Hematopoietic multipotent progenitor cell treated with erythropoietin and hydrocortisone succinate and interleukin-3 and kit ligand, for 8 days (in vitro differentiated cells): Measurements from ENCODE around the gene COPA.

Source experiments
- DNase-seq: peaks from one replicate; pipeline ENCODE4 v3.0.0-alpha.2; 2015

COPA gene

DNA sequence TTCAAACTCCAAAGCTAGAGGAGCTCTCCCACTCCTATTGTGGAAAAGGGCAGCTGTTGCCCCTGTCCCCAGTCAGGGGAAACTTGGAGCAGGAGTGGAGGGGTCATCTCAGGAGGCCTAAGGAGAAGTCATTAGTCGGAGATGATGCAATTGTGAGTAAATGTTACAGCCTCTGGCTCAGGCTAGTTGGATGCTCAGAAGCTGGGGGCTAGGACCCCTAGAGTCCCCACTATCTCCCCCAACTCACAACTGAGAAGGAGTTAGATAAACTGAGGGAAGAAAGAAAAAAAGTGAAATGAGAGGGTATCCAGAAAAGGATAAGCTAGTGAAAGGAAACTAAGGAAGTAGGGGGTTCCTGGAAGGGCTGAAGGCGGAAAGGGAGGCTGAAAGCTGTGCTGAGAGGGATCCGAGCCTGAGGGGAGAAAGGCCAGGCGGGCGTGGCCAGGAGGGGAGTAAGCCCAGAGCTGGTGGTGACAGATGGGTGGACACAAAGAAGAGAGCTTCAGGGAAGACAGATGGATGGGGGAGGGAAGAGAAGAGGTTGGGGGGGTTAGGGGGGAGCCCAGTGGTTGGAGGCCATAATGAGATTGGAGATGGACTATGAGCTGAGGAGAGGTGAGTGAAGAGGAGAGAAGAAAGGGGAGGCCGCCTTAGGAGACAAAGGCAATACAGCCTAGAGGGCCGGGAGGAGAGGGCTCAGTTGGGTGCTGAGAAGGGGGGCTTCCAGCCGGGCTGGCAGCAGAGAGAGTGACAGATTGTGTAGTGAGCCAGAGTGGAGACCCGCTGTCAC is 19.3 kb upstream of the COPA start:
- DNase-seq, result no peak

DNA sequence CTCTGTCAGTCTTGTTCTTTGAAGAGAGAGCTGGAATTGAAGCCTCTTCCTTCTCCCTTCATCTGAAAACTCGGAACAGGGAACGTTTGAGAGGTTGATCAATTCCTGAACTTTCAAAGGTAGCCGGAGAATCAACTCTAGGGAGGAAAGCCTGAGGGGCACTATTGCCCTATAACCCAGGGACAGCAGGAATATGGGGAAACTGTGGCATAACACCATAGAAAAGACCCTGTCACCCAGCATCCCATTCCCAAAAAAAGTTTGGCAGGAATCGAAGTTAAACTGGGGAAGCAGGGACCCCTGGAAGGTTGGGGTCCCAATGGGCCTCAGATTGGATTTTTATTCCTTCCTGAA is 18.7 kb upstream of the COPA start:
- no peak for DNase-seq

DNA sequence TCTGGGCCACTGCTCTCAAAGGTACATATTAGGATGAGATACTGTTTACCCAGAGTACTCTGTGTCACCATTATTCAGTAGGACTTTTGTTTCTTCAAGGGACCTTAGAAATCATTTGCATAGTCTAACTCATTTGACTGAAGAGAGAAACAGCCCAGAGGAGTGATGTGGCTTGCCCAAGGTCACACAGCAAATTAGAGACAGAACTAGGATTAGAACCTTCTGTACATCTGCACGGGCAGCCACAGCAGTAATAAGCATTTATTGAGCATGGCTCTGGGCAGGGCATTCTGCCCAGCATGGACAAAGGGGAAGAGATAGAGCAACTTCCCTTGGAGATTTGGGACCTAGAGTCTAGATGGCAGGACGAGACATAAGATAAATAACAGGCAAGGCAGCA is 18.1 kb upstream of the COPA start:
- no peak for DNase-seq

DNA sequence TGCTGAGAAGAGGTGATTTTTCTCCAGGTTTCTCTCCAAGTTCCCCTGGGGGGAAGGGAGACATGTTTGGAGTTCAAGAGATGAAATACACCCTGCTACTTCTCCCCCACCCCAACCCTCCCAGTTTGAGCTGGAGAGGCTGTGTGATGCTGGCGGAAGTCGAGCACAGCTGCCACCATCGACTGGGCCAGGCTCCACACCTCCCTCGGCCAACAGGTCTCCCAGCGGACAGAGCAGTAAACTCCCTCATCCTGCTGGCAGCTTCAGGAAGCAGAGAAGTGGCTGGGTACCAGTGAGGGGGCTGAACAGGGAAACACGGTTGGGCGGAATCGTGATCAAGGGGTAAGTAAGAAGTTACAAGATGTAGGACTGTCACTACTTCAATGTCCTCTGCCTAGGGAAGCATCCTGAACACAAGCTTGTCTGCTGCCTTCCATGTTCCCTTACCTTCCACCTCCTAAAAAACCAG is 17.2 kb upstream of the COPA start:
- DNase-seq, result no peak

DNA sequence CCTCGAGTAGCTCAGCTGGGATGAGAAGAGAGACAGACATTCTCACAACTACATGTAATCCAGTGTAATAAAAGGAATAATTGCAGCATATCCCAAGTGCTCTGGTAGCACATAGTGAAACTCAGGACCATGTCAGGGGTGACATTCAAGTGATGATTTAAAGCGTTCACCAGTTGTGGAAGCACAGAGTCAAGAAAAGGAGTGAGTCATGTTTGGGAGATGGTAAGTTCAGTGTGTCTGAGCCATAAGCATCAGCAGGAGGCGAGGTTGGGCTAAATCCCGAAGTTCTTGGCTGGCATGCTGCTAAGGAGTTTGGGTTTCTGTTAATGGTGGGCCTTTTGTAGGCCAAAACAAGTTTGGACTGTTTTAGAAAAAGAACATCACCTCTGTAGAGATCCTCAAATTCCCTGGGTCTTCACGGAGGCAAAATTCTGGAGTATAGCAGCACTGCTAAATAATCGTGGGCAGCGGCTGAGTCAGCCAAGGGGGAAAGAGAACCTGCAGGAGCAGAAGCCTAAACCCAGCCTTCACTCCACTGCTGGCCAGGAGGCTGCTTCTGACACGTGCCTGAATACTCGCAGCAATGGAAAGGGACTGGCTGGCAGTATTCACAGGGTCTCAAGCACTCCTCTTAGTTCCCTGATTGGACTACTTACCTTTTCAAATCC is 16.6 kb upstream of the COPA start:
- DNase-seq, result no peak

DNA sequence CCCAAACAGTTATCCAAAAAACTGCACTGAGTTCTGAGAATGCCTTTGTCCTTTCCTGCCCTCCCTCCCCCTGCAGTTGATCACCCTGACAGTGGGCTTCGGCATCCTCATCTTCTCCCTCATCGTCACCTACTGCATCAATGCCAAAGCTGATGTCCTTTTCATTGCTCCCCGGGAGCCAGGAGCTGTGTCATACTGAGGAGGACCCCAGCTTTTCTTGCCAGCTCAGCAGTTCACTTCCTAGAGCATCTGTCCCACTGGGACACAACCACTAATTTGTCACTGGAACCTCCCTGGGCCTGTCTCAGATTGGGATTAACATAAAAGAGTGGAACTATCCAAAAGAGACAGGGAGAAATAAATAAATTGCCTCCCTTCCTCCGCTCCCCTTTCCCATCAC is 15.0 kb upstream of the COPA start:
- no peak for DNase-seq

DNA sequence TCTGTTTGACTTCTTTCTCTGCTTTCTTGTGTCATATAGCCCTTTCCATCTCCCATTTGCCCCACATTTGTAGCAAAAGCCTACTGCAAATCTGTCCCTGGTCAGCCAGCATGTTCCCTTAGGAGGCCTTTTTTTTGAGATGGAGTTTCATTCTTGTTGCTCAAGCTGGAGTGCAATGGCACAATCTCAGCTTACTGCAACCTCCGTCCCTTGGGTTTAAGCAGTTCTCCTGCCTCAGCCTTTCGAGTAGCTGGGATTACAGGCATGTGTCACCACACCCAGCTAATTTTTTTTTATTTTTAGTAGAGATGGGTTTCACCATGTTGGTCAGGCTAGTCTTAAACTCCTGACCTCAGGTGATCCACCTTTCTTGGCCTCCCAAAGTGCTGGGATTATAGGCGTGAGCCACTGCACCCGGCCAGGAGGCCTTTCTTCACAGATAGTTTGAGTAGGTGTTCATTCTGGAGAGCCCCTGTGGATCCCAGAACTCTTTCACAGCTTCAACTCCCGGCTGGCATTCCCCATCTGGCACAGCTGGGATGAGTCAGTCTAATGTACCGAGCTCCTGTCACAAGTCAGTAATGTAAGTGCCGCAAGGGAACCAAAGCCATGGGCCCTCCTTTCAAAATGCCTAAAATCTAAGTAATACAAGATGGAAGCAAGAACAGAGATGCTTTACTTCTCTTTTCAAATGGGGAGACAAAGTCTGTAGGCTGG is 14.4 kb upstream of the COPA start:
- no peak for DNase-seq

DNA sequence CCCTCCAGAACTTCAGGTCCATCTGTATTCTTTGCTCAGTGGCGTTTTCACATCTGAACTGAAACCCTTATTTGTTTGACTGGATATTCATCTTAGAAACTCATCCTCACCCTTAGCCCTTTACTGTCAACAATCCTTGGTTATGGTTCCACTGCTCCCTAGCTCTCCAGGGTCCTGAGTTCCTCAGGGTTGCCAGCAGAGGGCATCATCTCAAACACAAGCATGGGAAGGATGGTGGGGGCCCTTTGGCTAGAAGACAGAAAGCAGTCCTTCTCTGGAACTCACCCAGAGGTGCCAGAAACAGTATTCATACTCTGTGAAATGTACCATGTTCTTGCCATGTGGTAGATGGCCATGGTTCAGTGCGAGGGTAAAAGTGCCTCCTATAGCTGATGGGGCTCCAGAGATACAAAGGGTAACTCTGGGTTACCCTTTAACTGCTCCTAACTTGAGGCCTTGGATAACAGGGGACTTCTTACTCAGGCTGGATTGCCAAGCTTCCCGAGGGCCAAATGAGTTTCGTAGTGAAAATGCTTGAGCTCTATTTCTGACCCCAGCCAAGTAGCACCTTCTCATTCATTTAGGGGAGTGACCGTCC is 11.4 kb upstream of the COPA start:
- peak; percentile 44 for DNase-seq

DNA sequence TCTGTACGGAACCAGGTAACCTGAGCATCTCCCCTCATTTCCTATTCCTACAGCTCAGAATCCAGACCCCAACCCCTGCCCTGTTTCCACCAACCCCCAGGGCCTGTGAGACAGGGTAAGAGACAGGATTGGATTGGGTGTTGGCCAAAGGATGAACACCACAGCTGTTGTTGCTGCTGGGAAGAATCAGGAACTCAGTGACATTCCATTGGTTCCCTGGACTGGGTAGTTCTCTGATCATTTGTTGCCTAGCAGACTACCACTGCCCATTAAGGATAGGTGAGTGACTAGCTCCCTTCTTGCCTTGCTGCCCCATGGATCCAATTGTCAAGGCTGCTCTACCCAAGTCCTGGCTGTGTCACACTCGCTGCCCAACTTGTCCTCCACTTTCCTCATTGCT is 10.2 kb upstream of the COPA start:
- no peak for DNase-seq

DNA sequence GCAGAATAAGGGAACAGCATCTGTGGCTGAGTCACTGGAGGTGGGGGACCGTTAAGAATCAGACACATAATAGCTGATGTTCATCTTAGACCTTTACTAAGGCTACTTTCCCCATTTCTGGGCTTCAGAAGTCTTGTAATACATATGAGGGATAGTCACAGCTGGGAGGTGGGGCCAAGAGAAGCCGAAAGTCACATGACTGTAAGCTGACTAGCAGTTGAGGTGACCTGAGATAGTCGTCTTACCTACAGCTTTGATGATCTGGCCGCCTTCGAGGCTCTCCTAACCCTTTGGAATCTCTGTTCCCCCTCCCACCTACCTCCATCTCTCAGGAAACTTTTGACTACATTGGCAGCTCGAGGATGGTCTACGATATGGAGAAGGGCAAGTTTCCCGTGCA is 9.5 kb upstream of the COPA start:
- DNase-seq, result no peak

DNA sequence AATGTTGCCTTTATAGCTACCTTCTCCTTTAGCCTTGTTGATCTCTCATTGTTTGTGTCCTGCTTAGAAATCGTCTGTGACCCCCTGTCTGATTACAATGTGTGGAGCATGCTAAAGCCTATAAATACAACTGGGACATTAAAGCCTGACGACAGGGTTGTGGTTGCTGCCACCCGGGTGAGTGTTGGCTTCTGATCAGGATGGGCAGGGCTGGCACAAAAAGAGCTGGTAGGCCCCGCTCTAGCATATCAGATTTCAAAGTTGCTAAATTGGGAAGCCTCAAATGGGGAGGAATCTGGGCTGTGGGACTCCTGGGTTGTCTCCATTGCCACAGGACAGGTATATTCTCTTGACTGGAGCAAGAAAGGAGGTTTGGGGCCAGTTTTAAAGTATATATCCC is 8.6 kb upstream of the COPA start:
- no peak for DNase-seq

DNA sequence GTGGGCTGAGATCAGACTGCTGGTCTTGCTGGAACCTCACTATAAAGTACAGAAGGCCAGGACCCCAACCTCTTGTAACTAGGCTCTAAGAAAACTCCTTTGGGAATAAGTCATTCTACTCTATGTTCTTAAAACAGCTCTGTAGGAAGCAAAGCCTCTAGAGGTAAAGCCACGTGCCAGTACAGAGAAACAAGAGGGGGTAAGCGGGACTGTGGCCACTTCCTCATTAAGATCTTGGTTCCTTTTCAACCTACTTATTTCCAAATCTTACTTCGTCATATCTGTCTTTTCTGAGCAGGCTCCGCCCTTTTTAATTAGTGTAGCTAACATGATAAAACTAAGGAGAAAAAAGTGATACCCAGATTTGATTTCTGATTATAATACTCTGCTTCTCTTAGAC is 3.9 kb upstream of the COPA start:
- peak; percentile 22 for DNase-seq

DNA sequence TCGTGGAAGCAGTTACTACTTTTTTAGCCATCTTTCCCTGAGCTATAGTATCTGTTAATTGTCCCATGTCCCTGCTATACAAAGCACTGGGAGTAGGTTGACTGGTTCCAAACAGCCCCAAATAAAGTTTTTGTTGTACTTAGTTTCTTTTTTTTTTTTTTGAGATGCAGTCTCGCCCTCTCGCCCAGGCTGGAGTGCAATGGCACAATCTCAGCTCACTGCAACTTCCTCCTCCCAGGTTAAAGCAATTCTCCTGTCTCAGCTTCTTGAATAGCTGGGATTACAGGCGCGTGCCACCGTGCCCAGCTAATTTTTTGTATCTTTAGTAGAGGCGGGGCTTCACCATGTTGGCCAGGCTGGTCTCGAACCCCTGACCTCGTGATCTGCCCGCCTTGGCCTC is 3.4 kb upstream of the COPA start:
- no peak for DNase-seq

DNA sequence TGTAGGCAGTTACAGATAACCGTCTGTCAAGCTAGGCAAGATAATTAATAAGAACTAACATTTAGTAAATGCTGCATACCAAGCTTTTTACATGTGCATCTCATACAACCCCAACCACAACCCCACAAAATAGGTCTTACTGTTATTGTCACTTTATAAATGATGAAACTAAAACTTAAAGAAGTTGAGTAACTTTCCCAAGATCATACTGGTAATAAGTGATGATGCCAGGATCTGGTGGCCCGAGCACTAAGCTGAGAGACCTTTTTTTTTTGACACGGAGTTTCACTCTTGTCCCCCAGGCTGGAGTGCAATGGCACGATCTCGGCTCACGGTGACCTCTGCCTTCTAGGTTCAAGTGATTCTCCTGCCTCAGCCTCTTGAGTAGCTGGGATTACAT is 1.9 kb upstream of the COPA start:
- DNase-seq, result no peak

DNA sequence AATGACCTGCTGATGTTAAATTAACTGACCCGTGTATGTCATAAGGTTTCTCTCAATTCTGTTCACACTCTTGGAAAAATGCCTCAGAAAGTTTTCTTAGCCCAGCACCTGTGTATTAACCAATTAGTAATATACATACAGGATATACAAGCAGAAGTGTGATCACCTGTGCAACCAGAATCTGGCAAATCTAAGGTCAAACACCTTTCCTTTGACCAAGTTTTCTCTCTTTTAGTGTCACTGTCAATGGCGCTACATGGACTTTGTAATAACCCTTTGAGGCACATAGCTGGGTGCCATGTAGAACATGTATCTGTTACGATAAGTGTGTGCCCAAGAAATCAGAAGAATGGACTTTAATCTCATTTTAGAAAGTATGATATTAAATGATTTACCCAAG is 1.2 kb upstream of the COPA start:
- no peak for DNase-seq

DNA sequence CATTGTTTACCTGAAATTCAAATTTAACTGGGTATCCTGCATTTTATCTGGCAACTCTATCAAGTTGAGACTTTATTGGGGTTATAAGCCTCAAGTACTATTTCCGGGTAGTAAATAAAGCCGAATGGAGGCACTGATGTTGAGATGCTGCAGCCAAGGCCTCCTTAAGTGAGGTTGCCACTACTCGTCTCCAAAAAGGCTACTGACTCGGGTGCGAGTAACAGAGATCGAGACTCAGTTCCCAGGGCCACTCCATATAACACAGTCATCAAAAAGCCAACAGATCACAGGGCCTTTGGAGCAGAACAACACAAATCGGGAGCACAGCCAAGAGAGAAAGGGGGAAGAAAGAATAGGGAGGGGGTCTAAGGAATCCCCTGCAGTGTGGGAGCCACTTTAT is 524 bp downstream of the COPA start:
- peak; percentile 34 for DNase-seq

DNA sequence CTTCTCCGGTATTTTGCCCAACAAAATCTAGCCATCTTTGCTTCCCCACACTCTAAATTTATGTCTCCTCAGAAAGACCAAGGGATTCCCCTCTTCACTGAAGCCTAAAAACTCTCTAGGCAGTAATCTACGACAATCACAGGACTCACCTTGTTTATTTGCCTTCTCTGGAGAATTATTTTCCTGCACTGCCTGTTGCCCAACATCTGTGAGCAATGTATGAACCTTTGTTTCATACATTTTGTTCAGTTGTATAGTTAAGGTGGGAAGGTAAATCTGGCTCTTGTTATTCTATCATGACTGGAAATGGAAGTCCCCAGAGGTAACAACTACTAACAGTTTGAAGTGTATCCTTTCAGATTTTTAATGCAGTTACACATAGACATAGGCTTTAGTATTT is 2.2 kb downstream of the COPA start:
- no peak for DNase-seq

DNA sequence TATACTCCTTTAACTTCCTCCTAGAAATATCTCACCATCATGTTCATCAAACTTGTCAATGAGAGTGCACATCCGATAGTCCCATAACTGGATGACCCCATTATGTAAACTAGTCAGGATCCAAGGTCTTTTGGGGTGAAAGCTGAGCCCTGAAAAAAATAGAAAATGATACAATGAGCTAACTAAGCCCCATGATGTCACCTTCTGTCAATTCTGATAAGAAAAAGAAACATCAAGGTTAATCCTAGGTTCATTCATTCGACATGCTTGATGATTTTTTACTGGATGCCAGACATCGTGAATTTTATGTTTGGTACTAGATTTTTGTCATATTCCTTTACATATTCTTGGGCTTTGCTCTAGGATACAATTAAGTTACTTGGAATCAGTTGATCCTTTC is 2.9 kb downstream of the COPA start:
- no peak for DNase-seq

DNA sequence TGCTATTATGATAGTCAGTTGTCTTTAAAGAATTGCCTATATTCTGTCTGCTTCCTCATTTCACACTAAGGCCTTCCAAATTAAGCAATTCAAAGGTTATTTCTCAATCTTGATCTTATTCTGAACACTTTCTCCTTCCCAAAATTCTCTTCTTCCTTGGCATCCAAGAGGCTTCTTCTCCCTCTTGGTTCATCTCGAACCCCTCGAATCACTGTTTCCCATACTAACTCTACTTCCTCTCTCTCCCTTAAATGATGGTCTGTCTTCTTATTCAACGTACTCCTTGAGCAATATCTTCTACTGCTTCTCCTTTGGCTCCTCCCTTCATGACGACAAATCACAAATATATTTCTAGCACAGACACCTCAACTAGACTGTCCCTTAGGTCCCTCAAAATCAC is 4.5 kb downstream of the COPA start:
- no peak for DNase-seq

DNA sequence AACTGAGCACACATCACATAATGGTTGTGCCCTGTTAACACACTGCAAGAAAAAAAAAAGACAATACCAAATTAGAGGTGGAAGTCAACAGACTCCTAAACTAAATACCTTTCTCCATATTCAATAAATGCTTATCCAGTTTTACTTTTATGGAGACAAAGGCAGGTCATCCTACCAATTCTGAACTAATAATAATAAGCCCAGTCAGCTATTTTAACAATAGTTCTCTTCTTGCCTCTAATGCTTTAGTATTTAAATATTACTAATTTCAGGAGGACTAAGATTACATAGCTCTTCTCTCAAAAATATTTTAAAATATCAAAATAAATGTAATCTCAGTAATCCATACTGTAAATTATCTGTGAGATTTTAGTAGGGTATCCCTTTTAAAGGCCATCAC is 10.5 kb downstream of the COPA start:
- no peak for DNase-seq

DNA sequence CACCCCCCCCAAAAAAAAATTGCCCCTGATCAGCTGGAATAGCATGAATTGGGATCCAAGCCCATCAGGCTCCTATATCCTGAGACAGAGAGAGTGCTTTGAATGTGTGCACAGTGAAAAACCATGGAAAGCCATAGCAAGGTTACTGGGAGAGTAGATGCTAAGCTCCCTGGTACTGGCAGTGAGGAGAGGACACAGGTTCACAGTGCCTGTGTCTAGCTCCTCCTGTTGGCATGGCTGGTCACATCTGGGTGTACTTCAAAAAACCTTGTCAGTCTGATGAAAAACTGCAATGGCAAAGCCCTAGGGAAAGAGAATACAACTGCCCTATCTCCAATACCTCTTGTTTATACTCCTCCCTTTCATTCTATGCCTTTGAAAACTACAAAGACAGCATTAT is 12.9 kb downstream of the COPA start:
- DNase-seq, result no peak

DNA sequence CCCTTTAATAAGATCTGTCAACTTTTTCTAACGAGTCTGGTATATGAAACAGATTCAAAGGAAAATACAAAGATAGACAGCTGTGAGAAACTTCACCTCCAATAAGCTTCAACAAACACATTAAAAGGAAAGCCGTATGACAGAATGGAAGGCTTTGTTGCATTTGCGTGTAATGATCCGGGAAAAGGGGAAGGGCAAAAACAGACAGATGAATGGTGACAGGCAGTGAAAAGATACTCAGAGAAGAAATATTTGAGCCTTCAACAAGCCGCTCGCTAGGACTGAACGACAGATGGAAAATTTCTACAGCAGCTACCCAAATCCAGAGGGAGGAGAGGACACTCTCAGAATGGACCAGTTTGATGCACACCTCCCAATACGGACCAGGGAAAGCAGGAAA is 14.9 kb downstream of the COPA start:
- no peak for DNase-seq

DNA sequence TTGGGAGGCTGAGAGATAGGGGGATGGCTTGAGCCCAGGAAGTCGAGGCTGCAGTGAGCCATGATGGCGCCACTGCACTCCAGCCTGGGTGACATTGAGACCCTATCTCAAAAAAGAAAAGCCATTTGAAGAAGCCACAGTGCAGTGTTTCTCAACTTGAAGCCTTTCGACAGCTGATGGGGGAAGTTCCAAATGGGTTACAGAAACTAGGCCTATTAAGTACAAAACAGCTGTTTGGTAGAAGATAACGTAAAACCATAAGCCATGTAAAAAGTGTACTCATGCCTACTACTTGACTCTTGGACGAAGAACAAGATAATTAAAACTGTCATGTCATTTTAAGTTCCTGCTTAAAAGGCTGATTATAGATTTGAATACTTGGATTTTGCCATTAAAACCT is 16.6 kb downstream of the COPA start:
- DNase-seq, result peak; percentile 79

DNA sequence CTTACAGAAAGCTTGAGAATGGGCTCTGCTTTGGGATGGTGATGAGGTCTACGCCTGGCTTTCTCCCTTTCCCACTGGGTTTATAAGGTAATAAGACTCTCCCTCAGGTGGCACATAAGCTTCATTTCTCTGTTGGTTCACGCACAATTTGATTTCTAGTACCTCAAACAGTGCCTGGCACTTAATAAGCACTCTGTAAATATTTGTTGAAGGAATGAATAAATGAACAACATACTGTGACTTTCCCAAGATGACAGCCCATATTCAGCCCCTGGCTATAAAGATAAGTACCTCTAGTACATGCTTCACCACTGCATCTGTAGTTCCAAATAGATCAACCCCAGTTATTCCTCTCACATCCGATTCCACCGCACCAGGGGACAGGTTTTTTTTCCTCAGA is 17.8 kb downstream of the COPA start:
- no peak for DNase-seq
